NCI-H526 treated with DMSO at 0.1 percent for 48 hours (cell line): ENCODE measurements around the gene BPIFB2.
A peak's percentile ranks its signal among the peaks of the same experiment; 100 is the strongest.

ENCODE experiments used
- DNase-seq: peaks from one replicate; lab custom pipeline; 2025; lab: John Stamatoyannopoulos, UW

The BPIFB2 gene

GRCh38 chr20:32985596-32985995 is 21.9 kb upstream of the BPIFB2 start:
- no peak for DNase-seq

- DNase-seq = no peak
Observed at GRCh38 chr20:32986331-32986966, 21.1 kb upstream of the BPIFB2 start.

DNA sequence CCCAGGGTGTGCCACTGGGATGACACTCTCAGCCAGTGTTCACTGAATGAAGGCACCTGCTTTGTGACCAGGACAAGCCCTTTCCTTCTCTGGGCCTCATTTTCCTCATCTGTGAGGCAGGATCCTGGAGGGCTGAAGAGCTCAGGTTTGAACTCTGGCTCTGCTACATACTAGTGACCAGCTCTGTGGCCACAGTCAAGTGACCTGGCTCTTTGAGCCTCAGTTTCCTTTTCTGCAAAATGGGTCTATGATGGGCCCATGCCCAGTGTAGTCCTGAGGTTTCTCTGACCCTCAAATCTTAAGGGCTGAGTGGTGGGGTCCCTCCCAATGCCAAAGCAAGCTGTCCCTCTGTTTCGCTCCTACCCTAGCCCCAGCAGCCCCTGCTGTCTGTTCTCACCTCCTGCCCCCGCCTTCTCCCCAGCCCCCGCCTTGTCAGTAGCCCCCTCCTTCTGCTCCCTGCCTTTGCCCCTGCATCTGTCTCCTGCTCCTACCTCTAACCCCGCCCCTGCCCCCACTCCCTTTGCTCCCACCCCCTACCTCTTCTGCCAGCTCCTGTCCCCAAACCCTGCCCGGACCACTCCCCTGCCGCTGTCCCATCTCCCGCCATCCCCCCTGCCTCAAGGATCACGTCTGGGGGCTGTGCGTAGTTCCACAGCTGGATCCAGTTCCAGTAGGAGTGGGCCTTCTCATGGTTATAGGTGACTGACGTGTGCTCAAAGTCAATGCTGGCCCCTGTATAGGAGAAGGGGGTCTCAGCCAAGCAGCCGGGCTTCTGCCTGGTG is 20.3 kb upstream of the BPIFB2 start:
- DNase-seq = no peak

- no peak for DNase-seq
Observed at GRCh38 chr20:32988008-32988407, 19.5 kb upstream of the BPIFB2 start.

- no peak for DNase-seq
Observed at GRCh38 chr20:32989507-32990283, 17.8 kb upstream of the BPIFB2 start.

DNA sequence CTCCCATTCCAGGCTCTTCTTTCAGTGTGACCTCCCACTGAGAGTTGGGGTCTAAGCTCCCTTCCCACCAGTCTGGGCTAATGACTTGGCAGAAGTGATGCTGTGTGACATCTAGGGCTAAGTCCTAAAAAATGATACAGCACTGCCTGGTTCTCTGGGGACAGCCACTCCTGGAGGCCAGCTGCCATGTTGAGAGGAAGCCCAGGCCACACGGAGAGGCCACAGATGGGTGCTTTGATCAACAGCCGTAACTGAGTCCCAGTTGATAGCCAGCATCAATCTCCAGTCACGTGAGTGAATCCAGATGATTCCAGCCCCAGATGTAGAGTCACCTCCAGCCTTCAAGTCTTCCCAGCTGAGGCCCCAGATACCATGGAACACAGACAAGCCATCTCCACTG is 17.1 kb upstream of the BPIFB2 start:
- no peak for DNase-seq

DNA sequence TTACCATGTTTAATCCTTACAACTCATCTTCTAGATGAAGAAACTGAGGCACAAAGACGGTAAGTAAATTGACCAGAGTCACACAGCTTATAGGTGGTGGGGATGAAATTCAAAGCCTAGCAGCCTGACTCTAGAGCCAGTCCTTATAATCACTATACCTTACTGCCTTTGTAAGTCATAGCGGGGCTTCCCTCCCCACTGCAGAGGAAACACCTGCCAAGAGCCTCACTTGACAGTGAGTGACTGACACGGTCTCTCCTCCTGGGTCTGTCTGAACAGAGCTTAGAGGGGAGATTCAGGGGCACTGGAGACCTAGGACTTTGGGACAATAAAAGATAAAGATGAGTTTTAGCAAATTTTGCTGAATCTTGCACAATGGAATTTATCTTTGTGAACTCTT is 16.1 kb upstream of the BPIFB2 start:
- DNase-seq = no peak

DNA sequence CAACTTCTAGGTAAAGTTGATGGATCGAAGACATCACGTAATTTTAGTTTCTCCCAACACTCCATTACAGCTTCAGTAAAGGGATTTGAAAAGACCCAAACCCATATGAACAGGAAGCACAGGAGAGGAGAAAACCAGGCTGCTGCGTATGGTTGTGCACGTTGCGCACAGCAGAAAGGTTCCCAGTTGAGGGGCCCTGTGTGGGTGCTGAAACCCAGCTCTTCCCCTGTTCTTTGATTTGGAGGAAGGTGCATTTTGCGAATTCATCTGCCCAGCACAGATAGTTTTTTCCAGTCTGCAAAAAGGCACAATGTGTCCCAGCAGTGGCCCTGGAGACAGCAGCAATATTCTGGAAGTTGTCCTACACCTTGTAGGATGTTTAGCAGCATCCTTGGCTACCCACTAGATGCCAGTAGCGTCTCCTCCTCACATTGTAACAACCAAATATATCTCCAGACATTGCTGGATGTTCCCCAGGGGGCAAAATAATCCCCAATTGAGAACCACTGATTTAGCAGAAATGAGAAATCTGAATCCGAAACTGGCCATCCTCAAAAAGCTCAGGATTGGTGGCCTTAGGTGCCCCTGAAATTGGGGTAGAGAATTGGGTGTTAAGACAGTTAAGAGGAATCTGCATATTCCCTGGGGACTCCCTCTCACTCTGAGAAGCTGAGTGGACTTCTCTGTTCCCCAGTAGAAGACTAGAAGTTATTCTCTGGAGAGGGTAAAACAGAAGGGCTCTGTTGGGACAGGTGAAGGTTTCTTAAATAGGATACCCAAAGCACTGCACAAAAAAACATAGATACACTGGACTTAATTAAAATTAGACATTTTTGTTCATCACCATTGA is 15.5 kb upstream of the BPIFB2 start:
- DNase-seq = no peak

DNA sequence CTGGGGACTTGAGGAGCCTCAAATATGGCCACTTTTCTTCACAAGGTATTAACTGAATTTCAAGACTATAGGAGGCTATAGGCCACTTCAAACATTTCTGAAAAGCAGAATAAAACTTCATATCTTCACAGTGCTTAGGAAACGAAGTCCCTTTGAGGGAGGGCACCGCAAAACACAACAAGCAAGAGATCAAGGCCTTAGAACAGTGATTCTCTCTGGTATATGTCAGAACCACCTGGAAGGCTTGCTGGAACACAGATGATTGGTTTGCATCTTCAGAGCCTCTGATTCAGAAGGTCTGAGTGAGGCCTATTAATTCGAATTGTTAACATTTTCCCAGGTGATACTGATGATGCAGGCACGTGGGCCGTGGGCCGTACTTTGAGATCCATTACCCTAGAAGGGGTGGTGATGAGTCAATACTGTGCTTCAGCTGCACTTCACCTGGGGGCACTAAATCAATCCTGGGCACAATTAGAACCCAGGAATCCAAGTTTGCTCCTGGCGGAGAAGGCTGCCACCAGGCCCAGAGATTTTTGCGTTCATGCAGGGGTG is 13.9 kb upstream of the BPIFB2 start:
- no peak for DNase-seq

DNA sequence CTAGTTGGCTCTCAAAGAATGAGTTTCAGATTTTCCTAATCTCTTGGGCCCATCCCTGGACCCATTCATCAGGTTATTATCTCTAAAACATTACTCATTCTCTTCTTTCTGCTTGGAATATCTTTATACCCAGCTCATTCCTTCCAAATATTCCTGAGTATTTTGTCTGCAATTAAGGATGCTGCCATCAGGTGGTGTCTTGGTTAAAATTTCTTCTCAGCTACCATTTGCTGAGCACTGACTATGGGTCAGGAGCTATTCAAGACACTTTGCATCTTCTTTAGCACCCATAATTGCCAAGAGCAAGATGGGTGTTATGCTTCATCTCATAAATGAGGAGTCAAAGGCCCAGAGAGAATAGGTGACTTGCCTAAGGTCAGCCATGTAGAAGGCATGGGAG is 11.7 kb upstream of the BPIFB2 start:
- DNase-seq = no peak

- DNase-seq = no peak
Observed at GRCh38 chr20:32997431-32997830, 10.1 kb upstream of the BPIFB2 start.

DNA sequence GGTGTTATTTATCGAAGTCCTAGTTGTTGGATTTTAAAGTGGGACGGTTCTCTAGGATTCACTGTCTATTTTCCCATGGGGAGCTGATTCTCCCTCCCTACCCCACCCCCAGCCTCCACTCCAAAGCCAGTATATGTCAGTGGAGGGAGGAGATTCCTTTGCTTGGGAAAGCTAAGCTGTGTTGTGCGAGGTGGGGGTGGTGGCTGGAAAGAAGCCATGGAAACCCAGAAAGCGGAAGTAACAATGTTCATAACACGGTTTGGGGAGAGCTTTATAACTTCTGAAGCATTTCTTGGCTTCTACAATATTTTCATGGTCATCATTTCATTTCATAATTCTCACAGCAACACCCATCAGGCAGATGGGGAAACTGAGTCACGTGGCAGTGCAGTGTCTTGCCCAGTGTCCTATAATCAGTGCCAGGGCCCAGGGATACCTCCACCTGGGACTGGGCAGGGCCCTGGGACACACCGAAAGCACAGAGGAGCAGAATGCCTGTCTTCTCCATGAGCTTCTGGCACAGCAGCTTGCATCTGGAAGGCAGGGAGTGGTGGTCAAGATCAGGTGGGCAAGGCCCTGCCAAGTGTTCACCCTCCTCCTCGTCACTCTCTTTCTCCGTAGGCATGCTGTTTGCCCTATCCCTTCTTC is 7.8 kb upstream of the BPIFB2 start:
- no peak for DNase-seq

GRCh38 chr20:33000802-33001466 is 6.6 kb upstream of the BPIFB2 start:
- DNase-seq = no peak

GRCh38 chr20:33002087-33002808 is 5.3 kb upstream of the BPIFB2 start:
- no peak for DNase-seq

GRCh38 chr20:33004141-33004751 is 3.3 kb upstream of the BPIFB2 start, which contains the start of gene SUN5:
Gene SUN5, minus strand, starts transcription at chr20:33004433. Its CDS starts 93 bp downstream, at chr20:33004340.
- no peak for DNase-seq

GRCh38 chr20:33005132-33005566 is 2.4 kb upstream of the BPIFB2 start:
- peak; percentile 16 for DNase-seq

GRCh38 chr20:33005908-33006775 is 1.4 kb upstream of the BPIFB2 start:
- no peak for DNase-seq

DNA sequence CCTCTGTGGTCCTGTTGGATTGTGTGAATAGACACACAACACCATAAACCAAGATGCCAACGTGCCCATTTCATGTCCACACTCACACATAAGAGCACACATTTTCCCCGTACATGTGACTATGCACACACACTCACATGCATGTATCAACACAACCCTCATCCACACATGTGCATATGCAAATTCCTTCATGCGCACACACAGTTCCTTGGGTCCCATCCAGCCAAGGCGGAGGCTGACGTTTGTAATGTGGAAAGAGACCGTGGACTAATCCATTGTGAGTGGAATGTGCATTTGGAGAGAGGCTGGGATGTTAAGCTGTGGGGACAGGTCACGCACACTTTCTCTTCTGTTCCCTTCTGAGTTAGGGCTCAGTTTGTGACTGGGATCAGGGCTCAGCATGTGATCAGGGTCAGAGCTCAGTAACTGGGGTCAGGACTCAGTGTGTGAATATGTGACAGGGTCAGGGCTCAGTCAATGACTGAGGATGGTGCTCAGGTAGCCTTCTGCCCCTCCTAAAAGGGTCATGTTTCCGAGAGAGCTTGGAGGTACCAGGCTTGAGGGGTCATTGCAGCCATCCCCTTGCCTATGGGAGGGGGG is 628 bp upstream of the BPIFB2 start:
- DNase-seq = no peak
